GM19467 (cell line): ENCODE data around the gene B2M.
"Not testable (repeated sequence)": the region's sequence is repeated elsewhere in the genome, so short reads cannot be mapped to it uniquely, and the experiment has no call there.

Experiments
- ATAC-seq: cut with Tn5 transposase; IDR thresholded peaks from one replicate; pipeline ENCODE4 v1.9.1; 2021; ENCODE audit warnings: mild to moderate bottlenecking, moderate library complexity; ENCODE audit not compliant: unreplicated experiment

B2M gene

DNA sequence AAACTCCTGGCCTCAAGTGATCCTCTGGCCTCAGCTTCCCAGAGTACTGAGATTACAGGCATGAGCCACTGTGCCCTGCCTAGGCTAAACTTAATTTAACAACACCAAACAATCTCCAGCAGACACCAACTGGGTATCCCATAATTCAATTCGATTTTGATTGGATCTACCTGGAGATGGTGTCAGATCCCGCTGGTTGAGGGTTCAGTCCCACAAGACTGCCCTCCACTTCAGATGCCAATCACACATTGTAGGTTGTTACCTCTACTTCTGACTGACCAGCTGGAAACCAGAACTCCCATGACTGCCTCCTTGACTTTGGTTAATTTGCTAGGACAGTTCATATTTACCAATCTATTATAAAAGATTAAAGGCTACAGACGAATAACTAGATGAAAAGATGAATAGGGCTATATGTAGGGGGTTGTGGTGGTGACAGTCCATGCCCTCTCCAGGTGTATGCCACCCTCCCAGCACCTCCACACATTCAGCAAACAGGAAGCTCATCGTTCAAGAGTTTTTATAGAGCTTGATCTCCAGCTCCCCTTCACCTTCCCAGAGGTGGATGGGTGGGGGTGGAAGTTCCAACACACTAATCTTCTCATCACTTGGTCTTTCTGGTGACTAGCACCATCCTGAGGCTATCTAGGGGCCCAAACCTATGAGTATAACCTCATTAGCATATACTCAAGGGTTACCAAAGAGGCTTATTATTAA is 9.3 kb downstream of the B2M start:
- no peak for ATAC-seq

DNA sequence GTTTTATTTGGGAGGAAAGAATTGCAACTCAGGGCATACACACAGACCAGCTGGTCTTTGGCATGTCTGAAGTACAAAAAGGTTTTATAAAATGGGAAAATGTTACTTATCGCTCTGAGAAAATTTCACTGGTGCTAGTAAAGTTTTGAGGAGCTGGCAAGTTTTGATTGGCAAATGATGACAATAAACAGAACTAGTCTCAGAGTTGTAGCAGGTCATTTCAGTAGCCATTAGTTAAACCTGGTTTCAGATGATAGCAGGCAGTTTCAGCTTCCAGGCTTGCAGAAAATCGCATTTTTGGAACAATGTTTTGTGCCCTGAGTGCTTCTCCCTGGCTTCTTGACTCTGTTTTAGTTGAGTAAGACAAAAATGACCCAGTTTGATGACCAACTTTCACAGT is 10.7 kb downstream of the B2M start:
- no peak for ATAC-seq

DNA sequence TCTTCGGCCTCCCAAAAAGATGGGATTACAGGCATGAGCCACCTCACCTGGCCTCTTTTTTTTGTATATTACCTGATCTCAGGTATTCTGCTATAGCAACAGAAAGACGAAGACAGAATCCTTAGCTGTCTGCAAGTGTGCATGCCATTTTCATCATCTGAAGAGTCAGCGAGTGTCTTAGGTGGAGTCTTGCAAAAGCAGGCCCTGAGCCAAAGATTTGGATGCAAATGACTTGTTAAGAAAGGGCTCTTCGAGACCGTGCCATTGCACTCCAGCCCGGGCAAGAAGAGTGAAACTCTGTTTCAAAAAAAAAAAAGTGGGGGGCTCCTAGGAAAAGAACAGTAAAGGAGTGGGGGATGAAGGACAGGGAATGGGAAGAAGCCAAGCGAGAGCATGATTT is 14.8 kb downstream of the B2M start:
- ATAC-seq = no peak

DNA sequence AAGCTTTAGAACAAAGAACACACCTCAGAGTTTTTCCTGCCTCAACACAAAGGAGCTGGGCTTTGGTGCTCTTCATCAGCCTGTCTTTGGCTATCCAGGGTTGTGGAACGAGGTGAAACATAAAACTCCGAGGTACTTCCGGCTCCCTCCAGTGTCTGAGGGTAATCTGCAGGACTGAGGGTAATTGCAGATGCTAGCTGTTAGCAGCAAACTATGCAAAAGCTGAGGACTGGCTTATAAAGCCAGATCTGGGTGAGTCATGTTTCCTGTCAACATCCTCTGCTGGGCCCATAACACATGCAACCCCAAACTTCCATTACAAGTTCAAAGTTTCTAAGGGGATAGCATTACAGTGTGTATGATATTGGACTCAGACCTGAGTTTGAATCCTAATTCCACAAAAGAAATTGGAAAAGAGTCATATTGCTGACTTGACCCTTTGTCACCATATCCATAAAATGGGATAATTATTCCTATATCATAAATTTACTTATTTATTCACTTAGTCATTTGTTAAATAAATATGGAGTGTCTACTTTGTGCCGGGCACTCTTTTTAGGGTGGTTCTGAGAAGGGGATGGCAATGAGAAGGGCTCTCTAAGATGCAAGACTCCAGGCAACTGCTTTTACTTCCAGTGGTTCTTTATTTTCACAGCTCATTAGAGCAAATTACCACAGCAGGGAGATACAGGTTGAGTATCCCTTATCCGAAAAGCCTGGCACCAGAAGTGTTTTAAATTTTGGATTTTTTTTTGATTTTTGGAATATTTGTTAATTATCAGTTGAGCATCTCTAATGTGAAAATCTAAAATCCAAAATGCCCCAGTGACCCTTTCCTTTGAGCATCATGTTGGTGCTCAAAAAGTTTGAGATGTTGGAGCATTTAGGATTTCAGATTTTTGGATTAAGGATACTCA is 15.5 kb downstream of the B2M start:
- ATAC-seq = peak; percentile 39

DNA sequence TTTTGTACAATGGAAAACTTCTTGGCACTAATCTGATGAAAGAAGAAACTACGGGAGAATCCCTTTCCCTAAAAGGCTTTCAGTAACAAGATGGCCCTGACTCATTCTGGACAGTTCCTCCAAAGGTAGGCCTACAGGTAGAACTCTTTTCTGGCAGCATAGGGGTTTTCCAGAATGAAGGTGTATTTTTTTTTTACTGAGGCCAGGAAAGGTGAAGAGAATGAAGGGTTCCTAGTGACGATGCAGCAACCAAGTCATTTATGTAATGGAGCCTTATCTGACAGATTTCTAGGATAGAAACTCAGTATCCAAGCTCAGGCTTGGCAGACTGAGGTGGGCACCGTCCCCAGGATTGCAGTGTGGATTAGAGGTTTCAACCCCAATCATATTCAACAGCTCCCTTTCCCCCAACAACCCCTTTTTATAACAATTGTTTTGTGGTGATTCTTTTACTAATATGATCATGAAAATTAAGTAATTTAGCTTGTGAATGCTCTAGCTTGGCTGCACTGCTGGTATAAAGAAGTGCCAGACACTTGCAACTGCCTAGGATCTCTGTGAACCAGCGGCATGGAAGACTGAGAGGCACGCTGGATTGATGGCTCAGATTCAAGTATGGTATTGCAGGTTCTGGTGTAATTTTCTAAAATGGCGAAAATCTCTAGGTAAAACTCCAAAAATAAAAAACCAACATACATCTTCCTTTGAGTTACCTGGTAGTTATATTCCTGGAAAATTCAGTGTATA is 16.3 kb downstream of the B2M start:
- ATAC-seq = no peak

DNA sequence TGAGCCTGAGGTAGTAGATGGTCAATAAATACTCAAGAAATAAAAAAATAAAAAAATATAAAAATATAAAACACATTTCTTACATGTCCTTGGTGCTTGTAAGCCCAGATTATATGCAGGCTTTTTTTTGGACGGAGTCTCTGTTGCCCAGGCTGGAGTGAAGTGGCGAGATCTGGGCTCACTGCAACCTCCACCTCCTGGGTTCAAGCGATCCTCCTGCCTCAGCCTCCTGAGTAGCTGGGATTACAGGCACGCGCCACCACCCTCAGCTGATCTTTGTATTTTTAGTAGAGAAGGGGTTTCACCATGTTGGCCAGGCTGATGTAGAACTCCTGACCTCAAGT is 16.9 kb downstream of the B2M start:
- not testable (repeated sequence) for ATAC-seq

DNA sequence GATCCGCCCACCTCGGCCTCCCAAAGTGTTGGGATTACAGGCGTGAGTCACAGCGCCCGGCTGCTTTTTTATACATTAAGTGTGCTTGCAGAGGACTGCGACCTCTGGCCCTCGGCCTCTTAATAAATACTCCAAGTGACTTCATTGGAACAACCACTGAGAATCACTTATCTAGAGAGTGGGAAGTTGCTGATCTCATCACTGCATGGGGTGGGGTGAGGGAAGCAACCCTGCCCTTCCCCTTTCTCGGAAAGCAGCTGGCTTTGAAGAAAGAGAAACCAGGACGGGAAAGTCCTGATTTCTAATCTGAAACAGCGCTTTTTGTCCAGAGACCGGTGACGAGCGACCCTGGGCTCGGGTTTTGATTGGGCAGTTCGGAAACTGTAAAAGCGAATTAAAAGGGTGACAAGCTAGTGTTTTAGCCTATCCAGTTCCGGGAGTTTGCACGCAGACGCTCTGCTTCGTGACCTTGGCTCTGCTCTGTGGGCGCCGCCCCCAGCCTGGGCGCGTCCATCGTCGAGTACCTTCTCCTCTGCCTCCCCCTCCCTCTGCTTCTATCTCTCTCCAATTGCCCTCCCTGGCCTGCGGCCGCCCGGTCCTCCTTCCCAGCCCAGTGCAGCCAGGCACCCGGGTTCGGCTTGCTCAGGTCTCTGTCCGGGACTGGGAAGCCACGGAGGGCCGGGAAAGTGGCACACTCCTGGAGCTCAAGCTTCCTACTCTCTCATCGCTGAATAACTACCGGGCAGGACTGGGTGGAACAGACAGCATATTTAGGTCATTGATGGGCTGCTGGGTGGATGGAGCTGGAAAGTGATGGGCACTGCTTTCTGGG is 17.5 kb downstream of the B2M start:
- peak; percentile 64 for ATAC-seq

DNA sequence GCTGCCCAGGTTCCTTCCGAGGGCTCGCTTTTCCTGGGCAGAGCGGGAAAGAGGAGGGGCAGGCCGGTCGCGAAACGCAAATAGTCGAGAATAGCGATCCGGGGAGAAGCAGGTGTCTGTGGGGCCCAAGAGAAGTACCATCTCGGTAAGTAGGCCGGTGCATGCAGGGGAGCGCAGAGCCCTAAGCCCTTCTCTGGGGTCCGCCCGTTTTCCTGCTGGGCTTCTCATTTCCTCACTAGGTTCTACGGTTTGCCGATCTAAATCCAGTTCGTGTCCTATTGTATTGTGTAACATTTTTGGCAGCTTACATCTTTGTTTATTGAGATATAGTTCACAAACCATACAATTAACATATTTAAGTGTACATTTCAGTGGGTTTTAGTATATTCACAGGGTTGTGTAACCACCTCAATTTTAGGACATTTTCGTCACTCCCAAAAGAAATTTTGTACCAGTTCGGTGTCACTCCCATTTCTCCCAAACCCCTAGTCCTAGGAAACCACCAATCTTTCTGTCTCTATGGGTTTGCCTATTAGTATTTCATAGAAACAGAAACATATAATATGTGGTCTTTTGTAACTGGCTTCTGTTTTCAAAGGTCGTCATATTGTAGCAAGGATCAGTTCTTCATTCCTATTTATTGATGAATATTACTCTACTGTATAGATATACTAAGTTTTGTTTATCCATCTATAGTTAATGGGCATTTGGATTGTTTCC is 18.3 kb downstream of the B2M start:
- no peak for ATAC-seq

DNA sequence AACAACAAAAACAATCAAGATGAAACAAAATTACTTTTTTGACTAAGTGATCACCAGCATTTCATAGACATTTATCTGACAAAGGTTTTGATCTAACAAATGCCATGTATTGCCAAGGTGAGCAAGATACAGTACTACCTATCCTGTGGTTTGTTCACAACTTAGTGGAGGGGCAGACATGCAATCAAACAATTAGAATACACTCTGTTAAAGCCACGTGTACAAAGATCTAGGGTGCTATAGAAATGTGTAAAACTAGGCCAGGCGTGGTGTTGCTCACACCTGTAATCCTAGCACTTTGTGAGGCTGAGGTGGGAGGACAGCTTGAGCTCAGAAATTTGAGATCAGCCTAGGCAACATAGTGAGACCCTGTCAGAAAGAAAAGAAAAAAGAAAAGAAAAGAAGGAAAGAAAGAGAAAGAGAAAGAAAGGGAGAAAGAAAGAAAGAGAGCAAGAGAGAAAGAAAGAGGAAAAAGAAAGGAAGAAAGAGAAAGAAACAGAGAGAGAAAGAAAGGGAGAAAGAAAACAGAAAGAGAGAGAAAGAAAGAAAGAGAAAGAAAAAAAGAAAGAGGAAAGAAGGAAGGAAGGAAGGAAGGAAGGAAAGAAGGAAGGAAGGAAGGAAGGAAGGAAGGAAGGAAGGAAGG is 23.6 kb downstream of the B2M start:
- no peak for ATAC-seq

DNA sequence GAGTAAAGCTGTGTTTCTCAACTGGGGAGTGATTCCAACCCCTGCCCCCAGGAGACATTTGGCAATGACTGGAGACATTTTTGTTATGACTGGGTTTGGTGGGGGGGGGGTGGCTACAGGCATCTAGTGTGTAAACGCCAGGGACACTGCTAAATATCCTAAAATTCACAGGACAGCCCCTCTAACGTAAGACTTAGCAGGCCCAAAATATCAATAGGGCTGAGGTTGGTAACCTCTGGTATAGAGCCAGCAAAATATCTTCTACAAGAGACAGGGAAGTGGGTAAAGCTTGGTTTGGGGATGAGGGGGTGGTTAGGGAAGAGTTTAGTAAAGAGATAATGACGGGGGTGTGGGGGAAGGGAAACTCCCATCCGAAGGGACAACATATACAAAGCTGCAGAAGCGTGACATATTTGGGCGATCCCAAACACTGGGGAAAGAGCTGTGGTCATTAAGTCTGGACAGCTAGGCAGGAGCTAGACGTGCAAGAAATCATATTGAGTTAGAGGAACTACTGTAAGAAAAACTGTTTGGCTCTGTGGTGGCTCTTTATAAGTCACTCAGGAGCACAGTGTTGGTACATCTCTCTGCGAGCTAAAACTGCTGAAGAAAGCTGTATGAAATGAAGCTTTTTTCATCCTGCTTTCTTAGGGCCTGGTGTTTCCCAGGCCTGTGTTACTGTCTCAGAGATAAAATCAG is 24.3 kb downstream of the B2M start:
- ATAC-seq = no peak

DNA sequence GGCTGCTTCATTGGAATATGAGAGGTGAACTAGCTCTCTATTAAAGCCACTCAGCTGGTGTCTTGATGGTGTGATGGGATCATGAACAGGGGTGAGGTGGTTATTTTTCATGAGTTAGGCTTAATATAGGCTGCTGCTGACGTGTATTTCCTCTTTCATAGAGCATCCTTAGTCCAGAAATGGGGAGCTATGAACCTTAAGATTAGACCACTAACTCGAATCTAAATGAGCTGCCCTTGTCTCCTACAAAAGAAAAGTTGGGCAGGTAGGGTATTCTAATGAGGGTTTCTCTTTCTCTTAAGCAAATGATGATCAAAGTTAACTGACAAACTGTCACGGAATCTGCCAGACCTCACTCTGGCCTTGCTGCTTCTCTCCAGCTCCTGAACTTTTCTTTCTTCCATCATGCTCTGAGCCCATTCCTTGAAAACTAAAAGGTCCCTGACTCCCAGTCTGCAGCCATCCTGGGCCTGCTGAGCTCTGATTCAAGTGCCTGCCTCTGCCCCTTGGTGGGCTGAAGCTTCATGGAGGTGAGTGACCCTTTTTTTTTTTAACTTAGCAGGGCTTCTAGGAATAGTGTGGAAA is 25.0 kb downstream of the B2M start, which contains the start of gene TRIM69:
Gene TRIM69, plus strand, starts transcription at position 348 of the 585 bp plus-strand sequence. Its CDS starts 177 bp downstream, at position 525.
- ATAC-seq = no peak

DNA sequence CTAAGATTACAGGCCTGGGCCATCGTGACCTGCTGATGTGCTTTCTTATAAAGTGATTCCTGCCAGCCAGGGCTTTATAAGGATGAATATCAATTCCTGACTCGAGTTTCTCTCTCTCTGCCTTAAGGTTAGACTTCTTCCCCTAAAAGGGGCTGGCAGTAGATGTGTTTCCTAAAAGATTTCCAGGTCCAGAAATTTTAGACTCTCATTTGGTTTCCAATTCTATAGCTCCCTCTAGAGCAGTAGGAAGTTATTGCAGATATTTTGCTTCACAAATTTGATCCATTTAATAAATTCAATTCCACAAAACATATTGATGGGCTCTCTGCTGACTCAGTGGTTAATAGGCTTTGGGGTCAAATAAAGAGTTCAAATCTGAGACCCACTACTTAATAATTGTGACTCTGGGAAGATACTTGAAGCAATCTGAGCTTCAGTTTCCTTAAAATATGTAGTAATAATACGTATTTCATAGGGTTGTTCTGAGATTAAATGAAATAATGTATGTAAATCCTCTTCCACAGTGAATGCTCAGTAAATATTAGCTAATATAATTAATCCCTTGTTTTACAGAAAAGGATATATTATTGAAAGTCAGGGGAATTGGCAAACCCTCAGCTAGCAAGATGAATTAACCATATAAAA is 27.1 kb downstream of the B2M start:
- ATAC-seq = no peak

DNA sequence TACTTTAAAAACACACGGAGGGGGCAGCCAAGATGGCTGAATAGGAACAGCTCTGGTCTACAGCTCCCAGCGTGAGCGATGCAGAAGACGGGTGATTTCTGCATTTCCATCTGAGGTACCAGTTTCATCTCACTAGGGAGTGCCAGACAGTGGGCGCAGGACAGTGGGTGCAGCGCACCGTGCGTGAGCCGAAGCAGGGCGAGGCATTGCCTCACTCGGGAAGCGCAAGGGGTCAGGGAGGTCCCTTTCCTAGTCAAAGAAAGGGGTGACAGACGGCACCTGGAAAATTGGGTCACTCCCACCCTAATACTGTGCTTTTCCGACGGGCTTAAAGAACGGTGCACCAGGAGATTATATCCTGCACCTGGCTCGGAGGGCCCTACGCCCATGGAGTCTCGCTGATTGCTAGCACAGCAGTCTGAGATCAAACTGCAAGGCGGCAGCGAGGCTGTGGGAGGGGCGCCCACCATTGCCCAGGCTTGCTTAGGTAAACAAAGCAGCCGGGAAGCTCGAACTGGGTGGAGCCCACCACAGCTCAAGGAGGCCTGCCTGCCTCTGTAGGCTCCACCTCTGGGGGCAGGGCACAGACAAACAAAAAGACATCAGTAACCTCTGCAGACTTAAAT is 28.0 kb downstream of the B2M start:
- not testable (repeated sequence) for ATAC-seq

DNA sequence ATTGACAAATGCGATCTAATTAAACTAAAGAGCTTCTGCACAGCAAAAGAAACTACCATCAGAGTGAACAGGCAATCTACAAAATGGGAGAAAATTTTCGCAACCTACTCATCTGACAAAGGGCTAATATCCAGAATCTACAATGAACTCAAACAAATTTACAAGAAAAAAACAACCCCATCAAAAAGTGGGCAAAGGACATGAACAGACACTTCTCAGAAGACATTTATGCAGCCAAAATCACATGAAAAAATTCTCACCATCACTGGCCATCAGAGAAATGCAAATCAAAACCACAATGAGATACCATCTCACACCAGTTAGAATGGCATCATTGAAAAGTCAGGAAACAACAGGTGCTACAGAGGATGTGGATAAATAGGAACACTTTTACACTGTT is 32.1 kb downstream of the B2M start:
- ATAC-seq = not testable (repeated sequence)

DNA sequence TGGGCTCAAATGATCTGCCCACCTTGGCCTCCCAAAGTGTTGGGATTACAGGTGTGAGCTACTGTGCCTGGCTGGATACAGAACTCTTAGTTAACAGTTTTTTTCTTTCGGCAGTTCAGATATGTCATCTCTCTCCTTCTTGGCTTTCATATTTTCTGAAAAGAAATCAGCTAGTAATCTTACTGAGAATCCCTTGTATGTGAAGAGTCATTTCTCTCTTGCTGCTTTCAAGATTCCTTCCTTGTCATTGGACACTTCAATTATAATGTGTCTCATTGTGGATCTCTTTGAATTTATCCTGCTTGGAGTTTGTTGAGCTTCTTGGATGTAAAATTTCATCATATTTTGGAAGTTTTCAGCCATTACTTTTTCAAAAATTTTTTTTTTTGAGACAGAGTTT is 42.0 kb downstream of the B2M start:
- no peak for ATAC-seq

DNA sequence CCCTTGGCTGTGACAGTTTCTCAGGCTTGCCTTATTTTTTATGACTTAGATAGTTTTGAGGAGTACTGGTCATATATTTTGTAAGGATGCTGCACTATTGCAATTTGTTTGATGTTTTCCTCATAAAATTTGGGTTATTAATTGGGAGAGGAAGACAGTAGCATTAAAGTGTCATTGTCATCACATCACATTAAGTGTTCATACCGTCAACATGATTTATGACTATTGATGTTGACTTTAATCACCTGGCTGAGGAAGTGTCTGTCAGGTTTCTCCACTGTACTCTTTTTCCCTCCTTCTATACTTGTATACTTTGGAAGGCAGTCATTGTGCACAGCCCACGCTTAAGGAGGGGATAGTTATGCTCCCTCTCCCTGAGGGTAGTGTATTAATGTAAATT is 51.9 kb downstream of the B2M start:
- ATAC-seq = no peak

DNA sequence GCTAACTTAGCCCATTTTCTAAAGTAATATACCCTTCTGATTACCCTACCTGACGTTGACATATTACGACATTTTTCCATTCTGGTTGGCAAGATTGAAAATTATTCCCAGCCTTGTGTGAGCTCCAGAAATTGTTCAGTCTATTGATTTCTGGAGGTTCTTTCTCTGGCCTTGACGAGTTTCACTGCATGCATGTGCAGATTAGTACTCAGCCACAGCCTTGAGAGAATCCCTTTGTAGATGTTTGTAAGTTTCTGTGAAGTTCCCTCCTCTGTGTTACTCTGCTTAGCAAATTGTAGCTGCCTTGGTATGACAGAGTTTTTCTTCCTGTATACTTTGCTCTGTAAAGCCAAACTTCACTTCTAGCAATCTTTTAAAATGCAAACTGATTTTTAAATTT is 52.5 kb downstream of the B2M start:
- no peak for ATAC-seq

DNA sequence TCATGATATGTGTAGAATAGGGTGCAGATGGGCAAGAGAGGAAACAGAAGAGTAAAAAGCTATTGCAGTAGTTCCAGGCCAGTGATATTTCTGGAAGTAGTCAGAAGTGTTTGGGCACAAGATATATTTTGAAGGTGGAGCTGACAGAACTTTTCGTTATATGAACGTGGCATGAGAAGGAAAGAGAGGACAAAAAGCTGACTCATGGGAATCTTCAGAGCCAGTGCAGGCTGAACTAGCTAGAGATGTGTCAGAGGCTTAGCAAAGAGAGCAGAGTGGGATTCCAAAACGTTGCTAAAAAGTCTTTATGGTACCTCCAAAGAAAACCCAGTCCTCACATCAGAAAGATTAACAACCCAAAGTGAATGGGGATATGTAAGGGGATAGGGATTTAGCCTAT is 53.7 kb downstream of the B2M start:
- ATAC-seq = no peak
